ENCODE data around the gene TMEM200A. TPM values are rescaled to one million over a fixed set of nuclear protein-coding genes. Genes with fewer than 3 reads are reported as not detected.
A peak's percentile ranks its signal among the peaks of the same experiment; 100 is the strongest.

Gene TMEM200A
- total RNA-seq, 1 donor from 2014 or later = 3.3 TPM

DNA sequence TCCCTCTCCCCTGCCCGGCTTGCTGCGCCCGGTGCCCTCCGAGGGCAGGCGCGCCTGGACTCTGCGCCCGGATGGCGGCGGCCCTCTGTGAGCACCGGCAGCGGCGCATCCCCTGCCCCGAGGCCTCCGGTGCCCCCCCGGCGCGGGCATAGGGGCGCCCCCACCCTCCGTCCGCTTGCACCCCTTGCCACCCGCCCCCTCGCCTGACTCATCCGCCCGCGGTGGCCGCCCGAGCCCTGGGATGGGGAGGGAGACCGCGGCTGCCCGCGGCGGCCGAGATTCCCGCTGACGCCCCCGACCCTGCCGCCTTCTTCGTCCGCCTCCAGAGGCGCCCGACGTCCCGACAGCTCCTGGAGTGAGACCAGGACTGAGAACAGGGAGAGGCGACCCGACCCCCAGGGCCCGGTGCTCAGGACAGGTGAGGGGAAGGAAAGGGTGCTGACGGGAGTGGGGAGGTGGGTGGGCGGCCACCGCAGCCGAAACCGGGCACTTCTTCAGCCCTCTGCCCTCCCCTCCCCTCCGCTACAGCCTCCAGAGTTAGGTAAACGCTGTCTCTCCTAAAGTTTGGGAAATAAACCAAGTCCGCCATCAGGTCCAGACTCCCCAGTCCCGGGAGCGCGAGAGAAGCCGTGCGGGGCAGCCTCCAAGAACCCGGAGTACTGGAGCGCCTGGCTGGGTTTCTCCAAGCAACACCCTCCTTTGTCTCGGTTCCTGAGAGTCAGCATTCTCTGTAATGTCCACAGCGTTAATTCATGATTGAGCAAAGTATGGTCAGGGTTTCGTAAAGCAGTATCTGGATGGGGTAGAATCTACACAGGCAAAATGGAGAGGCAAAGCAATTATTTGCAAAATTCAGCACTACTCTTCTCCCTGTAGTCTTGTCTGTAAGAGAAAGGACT lies 539 bp downstream of the TMEM200A start:
- peak overlapping the region; percentile 73 for H3K4me3 ChIP-seq (ENCODE audit: low read depth, low read length)
- TF ChIP-seq, protein P1, sequence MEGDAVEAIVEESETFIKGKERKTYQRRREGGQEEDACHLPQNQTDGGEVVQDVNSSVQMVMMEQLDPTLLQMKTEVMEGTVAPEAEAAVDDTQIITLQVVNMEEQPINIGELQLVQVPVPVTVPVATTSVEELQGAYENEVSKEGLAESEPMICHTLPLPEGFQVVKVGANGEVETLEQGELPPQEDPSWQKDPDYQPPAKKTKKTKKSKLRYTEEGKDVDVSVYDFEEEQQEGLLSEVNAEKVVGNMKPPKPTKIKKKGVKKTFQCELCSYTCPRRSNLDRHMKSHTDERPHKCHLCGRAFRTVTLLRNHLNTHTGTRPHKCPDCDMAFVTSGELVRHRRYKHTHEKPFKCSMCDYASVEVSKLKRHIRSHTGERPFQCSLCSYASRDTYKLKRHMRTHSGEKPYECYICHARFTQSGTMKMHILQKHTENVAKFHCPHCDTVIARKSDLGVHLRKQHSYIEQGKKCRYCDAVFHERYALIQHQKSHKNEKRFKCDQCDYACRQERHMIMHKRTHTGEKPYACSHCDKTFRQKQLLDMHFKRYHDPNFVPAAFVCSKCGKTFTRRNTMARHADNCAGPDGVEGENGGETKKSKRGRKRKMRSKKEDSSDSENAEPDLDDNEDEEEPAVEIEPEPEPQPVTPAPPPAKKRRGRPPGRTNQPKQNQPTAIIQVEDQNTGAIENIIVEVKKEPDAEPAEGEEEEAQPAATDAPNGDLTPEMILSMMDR (conservative IDR thresholded peaks at IDR 0.05; ENCODE audit: low read depth, low read length) = no peak
- no peak for DNase-seq (ENCODE audit: low read depth)

DNA sequence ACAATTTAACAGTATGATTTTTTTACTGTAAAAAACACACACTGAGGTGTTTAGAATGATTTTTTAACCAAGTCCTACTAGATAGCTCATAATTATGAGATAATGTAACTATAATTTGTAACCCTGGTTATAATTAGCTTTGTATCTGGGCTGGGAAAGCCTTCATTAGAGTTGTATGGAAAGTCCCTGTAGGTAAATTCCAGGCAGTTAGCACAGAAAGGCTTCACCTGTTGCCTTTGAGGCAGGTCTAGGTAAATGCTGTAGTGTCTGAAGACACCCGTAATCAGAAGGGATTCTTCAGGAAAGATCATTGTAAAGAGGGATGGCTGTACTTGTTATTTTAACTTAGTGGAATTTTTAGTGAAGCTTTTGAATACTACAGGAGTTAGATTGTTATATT lies 1.9 kb downstream of the TMEM200A start:
- DNase-seq (ENCODE audit: low read depth) = no peak
- TF ChIP-seq, protein P1 (conservative IDR thresholded peaks at IDR 0.05; ENCODE audit: low read depth, low read length) = no peak
- peak overlapping the region; percentile 17 for H3K4me3 ChIP-seq (ENCODE audit: low read depth, low read length)

DNA sequence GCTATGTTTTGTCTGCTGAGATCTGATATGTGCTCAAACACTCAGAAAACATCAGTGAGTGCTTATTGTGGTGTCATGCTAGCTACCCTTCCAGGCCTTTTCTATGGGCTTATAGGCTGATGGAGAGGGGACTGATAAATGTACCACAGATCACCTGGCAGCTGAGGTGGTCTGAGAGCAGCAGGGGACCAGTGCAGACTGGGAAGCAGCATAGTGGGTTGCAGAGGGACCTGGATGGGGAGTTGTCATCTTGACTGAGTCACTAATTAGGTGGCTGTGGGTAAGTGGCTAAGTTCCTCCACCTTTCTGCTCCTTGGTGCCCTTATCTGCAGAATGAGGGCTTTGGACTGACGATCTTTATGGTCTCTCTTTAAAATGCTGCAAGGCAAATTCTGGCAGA lies 2.8 kb downstream of the TMEM200A start:
- no peak overlapping the region for H3K4me3 ChIP-seq (ENCODE audit: low read depth, low read length)
- TF ChIP-seq, protein P1 (conservative IDR thresholded peaks at IDR 0.05; ENCODE audit: low read depth, low read length) = no peak
- no peak for DNase-seq (ENCODE audit: low read depth)

DNA sequence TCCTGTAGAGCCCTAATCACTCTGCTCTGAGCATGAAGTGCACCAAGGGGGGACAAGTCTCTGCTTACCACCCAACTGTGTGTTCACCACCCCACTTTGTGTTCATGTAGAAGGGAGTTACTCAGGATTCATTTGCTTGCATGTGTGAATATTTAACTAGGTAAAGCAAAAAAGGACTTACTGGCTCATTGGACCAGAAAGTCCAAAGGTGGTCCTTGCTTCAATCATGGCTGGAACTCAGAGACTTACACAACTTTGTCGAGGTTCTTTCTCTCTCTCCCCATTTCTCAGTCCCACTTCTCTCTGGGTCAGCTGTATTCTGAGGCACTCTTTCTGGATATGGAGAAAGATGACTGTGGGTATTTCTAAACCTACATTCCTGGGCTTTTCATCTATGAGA lies 4.0 kb downstream of the TMEM200A start:
- peak; percentile 79 for DNase-seq (ENCODE audit: low read depth)
- TF ChIP-seq, protein P1 (conservative IDR thresholded peaks at IDR 0.05; ENCODE audit: low read depth, low read length) = no peak
- peak overlapping the region; percentile 11 for H3K4me3 ChIP-seq (ENCODE audit: low read depth, low read length)

- no peak for DNase-seq (ENCODE audit: low read depth)
- no peak overlapping the region for H3K4me3 ChIP-seq (ENCODE audit: low read depth, low read length)
- TF ChIP-seq, protein P1 (conservative IDR thresholded peaks at IDR 0.05; ENCODE audit: low read depth, low read length) = no peak
These were observed 6.2 kb downstream of the TMEM200A start for GRCh38 chr6:130371921-130372420.

DNA sequence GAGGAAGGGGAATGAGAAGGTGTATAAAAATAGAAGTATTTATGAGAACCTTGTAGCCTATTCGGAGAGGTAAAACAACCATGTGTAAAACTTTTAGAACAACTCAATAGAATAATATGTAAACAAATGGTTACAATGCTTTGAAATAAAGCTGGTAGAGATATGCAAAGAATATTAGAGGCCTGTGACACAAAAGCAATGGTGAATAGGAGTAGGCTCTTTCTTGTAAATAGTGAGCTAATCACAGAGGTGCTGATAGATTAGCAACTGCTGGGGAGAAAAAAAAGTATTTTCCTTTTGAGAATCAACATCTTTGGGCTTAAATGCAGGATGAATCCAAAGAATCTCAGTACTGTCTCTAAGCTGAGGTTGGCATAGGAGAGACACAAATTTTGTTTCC lies 7.0 kb downstream of the TMEM200A start:
- no peak for DNase-seq (ENCODE audit: low read depth)
- H3K4me3 ChIP-seq (ENCODE audit: low read depth, low read length) = no peak overlapping the region
- TF ChIP-seq, protein P1 (conservative IDR thresholded peaks at IDR 0.05; ENCODE audit: low read depth, low read length) = no peak

Data from epithelial cell of proximal tubule (primary cell).